Kidney (tissue), 14 donors: ENCODE data around the gene NUMBL. TPM values are rescaled to one million over a fixed set of nuclear protein-coding genes. Genes with fewer than 3 reads are reported as not detected.

Experiments
- DNase-seq, 5 donors: peaks; one replicate each; pipeline ENCODE4 v3.0.0-alpha.2; 2013 to 2020
- FAIRE-seq: peaks from 2 replicates; lab custom pipeline; 2012; peaks lifted over from hg19 to GRCh38; lab: Jason Lieb, UNC
- H3K27ac ChIP-seq, 2 donors: one replicate each; pipeline ENCODE4 v1.7.0; 2013; ENCODE audit warnings: low read depth in 2 of 2, low read length in 2 of 2, inconsistent platforms in 1 of 2
- H3K27me3 ChIP-seq: one replicate; pipeline ENCODE4 v1.7.1; 2013; ENCODE audit warnings: low read length, inconsistent platforms; ENCODE audit not compliant: control insufficient read depth, insufficient read depth
- H3K36me3 ChIP-seq, 3 donors: one replicate each; pipeline versions ENCODE4 v1.7.0 to v1.7.1; 2013; ENCODE audit warnings: low read length in 3 of 3, control low read depth in 1 of 3, inconsistent platforms in 1 of 3; ENCODE audit not compliant: insufficient read depth in 3 of 3, control insufficient read depth in 2 of 3
- H3K4me1 ChIP-seq, 3 donors: one replicate each; pipeline versions ENCODE4 v1.7.0 to v1.7.1; 2013; ENCODE audit warnings: low read length in 3 of 3, inconsistent platforms in 1 of 3, low read depth in 1 of 3; ENCODE audit not compliant: control insufficient read depth in 2 of 3, insufficient read depth in 2 of 3
- H3K4me3 ChIP-seq, 3 donors: one replicate each; pipeline versions ENCODE4 v1.7.0 to v1.8.1; 2013; ENCODE audit warnings: low read length in 3 of 3, control low read depth in 1 of 3, inconsistent platforms in 1 of 3
- H3K9ac ChIP-seq, 3 donors: one replicate each; pipeline versions ENCODE4 v1.7.0 to v1.7.1; 2013; ENCODE audit warnings: low read length in 3 of 3, control low read depth in 1 of 3, inconsistent platforms in 1 of 3
- H3K9me3 ChIP-seq, 3 donors: one replicate each; pipeline versions ENCODE4 v1.7.0 to v1.7.1; 2013; ENCODE audit warnings: low read length in 3 of 3, control low read depth in 1 of 3, inconsistent platforms in 1 of 3; ENCODE audit not compliant: control insufficient read depth in 2 of 3, insufficient read depth in 1 of 3
- CTCF ChIP-seq: IDR thresholded peaks from 3 replicates; pipeline ENCODE4 v1.5.1; 2012; ENCODE audit warnings: mild to moderate bottlenecking, moderate library complexity, borderline replicate concordance; ENCODE audit not compliant: insufficient read depth; ENCODE audit errors: extremely low read depth
- intact Hi-C: fragments of 100-400 bp; cut with DNase I; formaldehyde crosslinking; loops from one replicate; pipeline ENCODE4 v1.11.1; 2022
- polyA plus RNA-seq: library from polyadenylated mRNA; stranded (reverse); fragments of 350-450 nt; fragmentation: Illumina TruSeq; extraction: RNeasy Lipid Tissue Mini Kit (QIAGEN cat#74804); gene quantifications from one replicate; pipeline ENCODE4 v1.2.3, GENCODE V29; 2014; ENCODE audit warnings: low read depth, low replicate concordance; ENCODE audit not compliant: insufficient read depth
- total RNA-seq: library from RNA; stranded (reverse); fragmentation: NEBNext Ultra II Directional; extraction: Animal tissue kit (Norgen Biotek cat#: 25700); gene quantifications from one replicate; pipeline ENCODE4 v1.2.1, GENCODE V29; 2021
- donor health status: control.
- donor health status: control.
- donor health status: control.
- donor health status: control.
- donor health status: control.
- donor health status: DM: yes; HTN: yes; CAD: no.
- donor health status: Normal renal cell carcinoma (clear cell type).

Gene NUMBL
- total and polyA plus RNA-seq, 2 donors from 2014 or later = 3.3 to 24.3 TPM

GRCh38 chr19:40640744-40641143 lies 49.7 kb downstream of the NUMBL start:
- Histone ChIP-seq H3K4me3 (no peak overlapping the region), H3K9ac (no peak overlapping the region), H3K36me3 (no peaks in the 10 kb centered on the region), H3K9me3 (no peaks in the 10 kb centered on the region), H3K27me3 (no peaks in the 10 kb centered on the region), H3K27ac (no peak overlapping the region), H3K4me1 (no peaks in the 10 kb centered on the region)
- no peak for TF ChIP-seq CTCF
- intact Hi-C loops = no loop called here
- peak in 4 of 5 donors; percentile 25 to 87 (median 44) for DNase-seq
- FAIRE-seq = no peak

DNA sequence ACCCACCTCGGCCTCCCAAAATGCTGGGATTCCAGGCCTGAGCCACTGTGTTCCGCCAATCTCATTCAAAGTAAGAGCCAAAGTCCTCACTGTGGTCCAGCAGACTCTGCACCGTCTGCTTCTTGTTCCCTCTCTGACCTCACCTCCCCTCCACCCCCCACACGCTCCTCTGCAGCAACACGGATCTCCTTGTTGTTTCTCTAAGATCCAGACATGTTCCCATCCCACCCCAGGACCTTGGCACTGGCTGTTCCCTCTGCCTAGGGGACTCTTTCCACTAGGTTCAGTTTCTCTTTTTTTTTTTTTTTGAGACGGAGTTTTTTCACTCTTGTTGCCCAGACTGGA lies 50.8 kb downstream of the NUMBL start:
- peak in 1 of 5 donors; percentile 49 for DNase-seq
- Histone ChIP-seq H3K9me3 (no peaks in the 10 kb centered on the region), H3K36me3 (no peaks in the 10 kb centered on the region), H3K27ac (no peak overlapping the region), H3K9ac (no peak overlapping the region), H3K4me1 (no peaks in the 10 kb centered on the region), H3K27me3 (no peaks in the 10 kb centered on the region), H3K4me3 (no peak overlapping the region)
- no peak for FAIRE-seq
- intact Hi-C loops = no loop called here
- no peak for TF ChIP-seq CTCF

DNA sequence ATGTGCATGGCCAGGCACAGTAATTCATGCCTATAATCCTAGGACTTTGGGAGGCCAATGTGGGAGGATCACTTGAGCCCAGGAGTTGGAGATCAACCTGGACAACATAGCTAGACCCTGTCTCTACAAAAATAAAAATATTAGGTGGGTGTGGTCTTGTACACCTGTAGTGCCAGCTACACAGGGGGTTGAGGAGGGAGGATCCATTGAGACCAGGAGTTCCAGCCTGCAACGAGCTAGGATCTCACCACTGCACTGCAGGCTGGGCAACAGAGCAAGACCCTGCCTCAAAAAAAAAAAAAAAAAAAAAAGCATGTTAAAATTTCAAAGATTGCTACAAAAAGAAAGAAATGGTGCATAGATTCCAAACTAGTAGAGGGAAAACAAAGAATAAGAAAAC lies 52.1 kb downstream of the NUMBL start:
- Histone ChIP-seq H3K27me3 (no peaks in the 10 kb centered on the region), H3K27ac (no peak overlapping the region), H3K4me3 (no peak overlapping the region), H3K9ac (no peak overlapping the region), H3K4me1 (peaks cover 0 to 6% (median 0%) of the 10 kb centered on the region in 3 donors), H3K36me3 (no peaks in the 10 kb centered on the region), H3K9me3 (no peaks in the 10 kb centered on the region)
- no peak for FAIRE-seq
- TF ChIP-seq CTCF = no peak
- DNase-seq = peak in 1 of 5 donors; percentile 2
- intact Hi-C loops = no loop called here

- intact Hi-C loops = no loop called here
- TF ChIP-seq CTCF = no peak
- no peak for FAIRE-seq
- Histone ChIP-seq H3K27ac (no peak overlapping the region), H3K4me3 (no peak overlapping the region), H3K4me1 (peaks cover 0 to 6% (median 0%) of the 10 kb centered on the region in 3 donors), H3K36me3 (no peaks in the 10 kb centered on the region), H3K9ac (no peak overlapping the region), H3K27me3 (no peaks in the 10 kb centered on the region), H3K9me3 (no peaks in the 10 kb centered on the region)
- DNase-seq = no peak
These were observed 57.2 kb downstream of the NUMBL start for GRCh38 chr19:40633207-40633606.
